Posterior cingulate gyrus (tissue), 11 donors: Measurements from ENCODE around the gene LRRFIP2.
"Not testable (repeated sequence)": the region's sequence is repeated elsewhere in the genome, so short reads cannot be mapped to it uniquely, and the experiment has no call there.

Experiments
- DNase-seq, 10 donors: peaks; one replicate each; pipeline versions ENCODE4 v3.0.0 to v3.0.0-alpha.2; 2020 to 2021; ENCODE audit warnings: mixed read lengths in 3 of 10
- intact Hi-C: fragments of 100-400 bp; cut with DNase I; formaldehyde crosslinking; loops from one replicate; pipeline ENCODE4 v1.15.1; 2023

The LRRFIP2 gene

GRCh38 chr3:37082317-37082716, 92.1 kb downstream of the LRRFIP2 start:
- no peak for DNase-seq
- intact Hi-C loops: no loop called here

- DNase-seq: no peak
- intact Hi-C loops: no loop called here
Measured at GRCh38 chr3:37075955-37076354, 98.4 kb downstream of the LRRFIP2 start.

- intact Hi-C loops: no loop called here
- no peak for DNase-seq
Measured at GRCh38 chr3:37074178-37074577, 100.2 kb downstream of the LRRFIP2 start.

- intact Hi-C loops: no loop called here
- peak in 3 of 10 donors; percentile 26 to 39 (median 35) for DNase-seq
Measured at GRCh38 chr3:37072892-37073291, 101.5 kb downstream of the LRRFIP2 start.

GRCh38 chr3:37071921-37072320, 102.5 kb downstream of the LRRFIP2 start:
- intact Hi-C loops: no loop called here
- DNase-seq: no peak

- intact Hi-C loops: no loop called here
- no peak for DNase-seq
Measured at GRCh38 chr3:37068031-37068430, 106.4 kb downstream of the LRRFIP2 start.

GRCh38 chr3:37067577-37067976, 106.8 kb downstream of the LRRFIP2 start:
- intact Hi-C loops: no loop called here
- no peak for DNase-seq

GRCh38 chr3:37064747-37065146, 109.6 kb downstream of the LRRFIP2 start:
- DNase-seq: no peak
- intact Hi-C loops: no loop called here

GRCh38 chr3:37058117-37058516, 116.3 kb downstream of the LRRFIP2 start:
- DNase-seq: no peak
- intact Hi-C loops: no loop called here

- intact Hi-C loops: no loop called here
- DNase-seq: no peak
Measured at GRCh38 chr3:37056826-37057225, 117.6 kb downstream of the LRRFIP2 start.

- intact Hi-C loops, DNase-seq: not testable (repeated sequence)
Measured at GRCh38 chr3:37055077-37055476, 119.3 kb downstream of the LRRFIP2 start.

GRCh38 chr3:37054370-37054769, 120.0 kb downstream of the LRRFIP2 start:
- no peak for DNase-seq
- intact Hi-C loops: no loop called here

GRCh38 chr3:37053753-37054152, 120.6 kb downstream of the LRRFIP2 start:
- intact Hi-C loops: no loop called here

GRCh38 chr3:37053337-37053736, 121.0 kb downstream of the LRRFIP2 start:
- peak in 5 of 10 donors; percentile 17 to 89 (median 43) for DNase-seq
- intact Hi-C loops: no loop called here

More at GRCh38 chr3:37053753-37054152, 120.6 kb downstream of the LRRFIP2 start:
- no peak for DNase-seq

GRCh38 chr3:37052860-37053259, 121.5 kb downstream of the LRRFIP2 start:
- DNase-seq: no peak
- intact Hi-C loops: no loop called here

GRCh38 chr3:37050282-37050681, 124.1 kb downstream of the LRRFIP2 start:
- intact Hi-C loops: no loop called here
- peak in 2 of 10 donors; percentile 17 to 25 for DNase-seq

GRCh38 chr3:37042712-37043111, 131.7 kb downstream of the LRRFIP2 start:
- DNase-seq, intact Hi-C loops: not testable (repeated sequence)

GRCh38 chr3:37041546-37042195, 132.7 kb downstream of the LRRFIP2 start:
- intact Hi-C loops: no loop called here
- DNase-seq: no peak

GRCh38 chr3:37040231-37040630, 134.2 kb downstream of the LRRFIP2 start:
- intact Hi-C loops: no loop called here
- DNase-seq: no peak

- intact Hi-C loops: no loop called here
- no peak for DNase-seq
Measured at GRCh38 chr3:37039161-37039846, 135.1 kb downstream of the LRRFIP2 start.

GRCh38 chr3:37037352-37037751, 137.0 kb downstream of the LRRFIP2 start:
- intact Hi-C loops: no loop called here
- no peak for DNase-seq

GRCh38 chr3:37032961-37033360, 141.4 kb downstream of the LRRFIP2 start:
- intact Hi-C loops: no loop called here

More at GRCh38 chr3:37032961-37033360, 141.4 kb downstream of the LRRFIP2 start:
- peak in 7 of 10 donors; percentile 19 to 90 (median 53) for DNase-seq
